Activated CD4-positive, alpha-beta T cell treated with anti-CD3 and anti-CD28 coated beads for 36 hours (primary cell): ENCODE measurements around the gene SPATA21. TPM values are rescaled to one million over a fixed set of nuclear protein-coding genes. Genes with fewer than 3 reads are reported as not detected.

ENCODE experiments used
- ATAC-seq: fragments of 200-7000 bp; cut with Tn5 transposase; one replicate; pipeline ENCODE4 v1.10.0; 2021; ENCODE audit warnings: mild to moderate bottlenecking, moderate library complexity
- CTCF ChIA-PET: fragments of 350-600 bp; sonication (Branson Sonifier 250); formaldehyde crosslinking; loops from one replicate; lab custom pipeline; 2021; ENCODE audit warnings: antibody characterized with exemption; lab: Charles Lee
- POLR2A ChIA-PET: fragments of 350-600 bp; sonication (Branson Sonifier 250); formaldehyde crosslinking; loops from one replicate; lab custom pipeline; 2021; ENCODE audit warnings: antibody characterized with exemption, inconsistent platforms; lab: Charles Lee
- DNase-seq: peaks from one replicate; pipeline ENCODE4 v3.0.0-alpha.2; 2020
- H3K27ac Mint-ChIP-seq: one replicate; pipeline ENCODE4 v1.8.0; 2021; ENCODE audit warnings: mixed read lengths
- H3K27me3 Mint-ChIP-seq: one replicate; pipeline ENCODE4 v1.8.0; 2021; ENCODE audit warnings: mixed read lengths
- H3K36me3 Mint-ChIP-seq: one replicate; pipeline ENCODE4 v1.8.0; 2021; ENCODE audit warnings: low read depth, mixed read lengths
- H3K4me1 Mint-ChIP-seq: one replicate; pipeline ENCODE4 v1.8.0; 2021; ENCODE audit warnings: mixed read lengths
- H3K4me3 Mint-ChIP-seq: one replicate; pipeline ENCODE4 v1.8.0; 2021; ENCODE audit warnings: mild to moderate bottlenecking, moderate library complexity, mixed read lengths
- H3K9me3 Mint-ChIP-seq: one replicate; pipeline ENCODE4 v1.8.0; 2021; ENCODE audit warnings: low read depth, mixed read lengths
- intact Hi-C, 2 experiments: fragments of 100-400 bp; cut with DNase I in 1 of 2; cut with micrococcal nuclease in 1 of 2; formaldehyde crosslinking; loops; one replicate each; pipeline versions ENCODE4 v1.14.2 to v1.15.1; 2022 to 2024; cut with DNase I, micrococcal nuclease
- total RNA-seq, 2 experiments: library from RNA; stranded (reverse); gene quantifications; one replicate each; pipeline ENCODE4 v1.2.3, GENCODE V29; 2021

SPATA21 gene
- total RNA-seq, 2 experiments from 2014 or later, result not detected

DNA sequence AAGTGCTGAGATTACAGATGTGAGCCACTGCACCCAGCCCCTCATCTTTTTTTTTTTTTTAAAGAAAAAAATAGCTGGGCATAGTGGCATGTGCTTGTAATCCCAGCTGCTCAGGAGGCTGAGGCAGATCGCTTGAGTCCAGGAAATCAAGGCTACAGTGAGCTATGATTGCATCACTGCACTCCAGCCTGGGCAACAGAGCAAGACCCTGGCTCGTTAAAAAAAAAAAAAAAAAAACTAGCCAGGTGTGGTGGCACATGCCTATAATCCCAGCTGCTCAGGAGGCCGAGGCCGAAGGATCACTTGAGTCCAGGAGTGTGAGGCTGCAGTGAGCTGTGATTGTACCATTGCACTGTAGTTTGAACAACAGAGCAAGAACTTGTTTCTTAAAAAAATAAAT, 56.4 kb downstream of the SPATA21 start:
- DNase-seq (no peak), ATAC-seq (no peak)
- POLR2A ChIA-PET, result interaction anchor here (1.5 kb wide), 1 partner anchor 13 kb away, joined by 4 read pairs; no protein-coding TSS in a partner anchor
- H3K27ac Mint-ChIP-seq, result no peak overlapping the region
- no peaks in the 10 kb centered on the region for H3K9me3 Mint-ChIP-seq
- no peak overlapping the region for H3K4me3 Mint-ChIP-seq
- no peaks in the 10 kb centered on the region for H3K27me3 Mint-ChIP-seq
- H3K36me3 Mint-ChIP-seq, result peaks cover 6% of the 10 kb centered on the region
- intact Hi-C loops, result no loop called here
- peaks cover 51% of the 10 kb centered on the region for H3K4me1 Mint-ChIP-seq
- CTCF ChIA-PET, result interaction anchor here (0.7 to 1.5 kb wide), 2 partner anchors 8 to 16 kb away, joined by 3 to 4 read pairs; no protein-coding TSS in a partner anchor

DNA sequence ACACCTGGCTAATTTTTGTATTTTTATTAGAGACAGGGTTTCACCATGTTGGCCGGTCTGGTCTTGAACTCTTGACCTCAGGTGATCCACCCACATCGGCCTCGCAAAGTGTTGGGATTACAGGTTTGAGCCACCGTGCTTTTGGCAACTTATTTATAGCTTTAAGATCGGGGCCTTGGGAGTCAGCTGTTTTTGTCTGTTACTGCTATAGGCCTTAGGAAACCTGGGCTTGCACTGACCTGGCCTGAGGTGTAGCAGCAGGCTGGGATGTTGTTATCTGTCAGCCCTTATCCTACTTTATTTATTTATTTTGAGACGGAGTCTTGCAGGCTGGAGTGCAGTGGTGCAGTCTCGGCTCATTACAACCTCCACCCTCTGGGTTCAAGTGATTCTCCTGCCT, 58.8 kb downstream of the SPATA21 start:
- POLR2A ChIA-PET, result no interaction called here
- no peak for ATAC-seq
- Mint-ChIP-seq H3K36me3 (peaks cover 11% of the 10 kb centered on the region), H3K27me3 (no peaks in the 10 kb centered on the region), H3K27ac (no peak overlapping the region), H3K9me3 (no peaks in the 10 kb centered on the region), H3K4me1 (peaks cover 55% of the 10 kb centered on the region), H3K4me3 (no peak overlapping the region)
- intact Hi-C loops, result no loop called here
- no peak for DNase-seq
- CTCF ChIA-PET, result interaction anchor here (0.7 kb wide), 1 partner anchor 142 kb away, joined by 3 read pairs; no protein-coding TSS in a partner anchor

DNA sequence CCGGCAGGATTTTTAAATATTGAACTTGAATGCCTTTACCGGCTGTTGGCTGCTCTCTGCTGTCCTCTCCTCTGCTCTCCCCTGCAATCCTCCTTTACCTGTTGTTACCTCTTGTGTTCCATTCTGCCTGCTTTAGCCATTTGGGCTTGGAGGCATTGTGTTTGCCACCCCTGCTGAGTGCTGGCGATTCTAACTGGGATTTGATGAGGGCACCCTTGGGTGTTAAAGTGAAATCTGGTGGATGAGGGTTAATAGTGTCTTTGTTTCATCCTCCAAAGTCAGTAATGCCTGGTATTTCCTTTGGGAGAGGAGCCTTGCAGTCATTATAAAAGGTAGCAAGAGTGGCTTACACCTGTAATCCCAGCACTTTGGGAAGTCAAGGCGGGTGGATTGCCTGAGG, 60.3 kb downstream of the SPATA21 start:
- ATAC-seq, result no peak
- Mint-ChIP-seq H3K9me3 (no peaks in the 10 kb centered on the region), H3K36me3 (peaks cover 18% of the 10 kb centered on the region), H3K4me1 (peaks cover 61% of the 10 kb centered on the region), H3K27ac (no peak overlapping the region), H3K27me3 (no peaks in the 10 kb centered on the region), H3K4me3 (no peak overlapping the region)
- ChIA-PET CTCF (interaction anchor here (0.7 kb wide), 1 partner anchor 61 kb away, joined by 3 read pairs; no protein-coding TSS in a partner anchor), POLR2A (no interaction called here)
- DNase-seq, result no peak
- intact Hi-C loops, result no loop called here

DNA sequence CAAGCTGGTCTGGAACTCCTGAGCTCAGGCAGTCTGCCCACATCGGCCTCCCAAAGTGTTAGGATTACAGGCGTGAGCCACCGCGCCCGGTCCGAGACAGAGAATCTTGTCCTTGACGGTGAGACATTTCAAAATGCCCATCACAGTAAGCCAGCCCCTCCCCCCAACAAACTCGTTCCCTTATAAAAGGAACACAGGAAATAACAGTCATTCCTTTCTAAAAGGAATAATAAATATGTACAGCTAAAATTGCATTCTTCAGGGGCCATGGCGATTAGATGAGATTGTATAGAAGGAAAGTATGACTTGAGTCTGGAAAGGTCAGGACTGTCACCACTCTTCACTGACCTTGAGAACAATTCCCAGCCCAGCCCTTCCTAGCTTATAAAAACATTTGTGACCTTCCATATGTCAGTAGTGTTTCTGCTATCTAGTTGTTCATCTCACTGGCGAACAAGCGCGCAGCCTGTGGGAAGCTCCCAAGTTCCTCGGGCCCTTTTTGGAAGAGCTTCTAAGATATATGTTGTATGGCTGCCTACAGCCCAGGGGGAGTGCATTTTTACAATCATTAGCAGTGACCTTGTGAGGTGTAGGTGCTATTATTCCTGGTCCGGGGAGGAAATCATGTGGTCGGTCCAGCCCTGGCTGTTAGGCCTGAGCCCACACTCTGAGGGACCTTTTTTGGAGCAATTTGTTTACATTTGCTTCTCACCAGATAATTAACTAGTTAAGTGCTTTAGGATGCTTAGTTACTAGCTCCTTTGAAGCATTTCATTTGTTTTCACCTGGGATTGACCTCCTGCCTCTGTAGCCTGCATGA, 61.5 kb downstream of the SPATA21 start:
- Mint-ChIP-seq H3K4me1 (peaks cover 68% of the 10 kb centered on the region), H3K27ac (peak overlapping the region; percentile 4), H3K9me3 (no peaks in the 10 kb centered on the region), H3K4me3 (no peak overlapping the region), H3K36me3 (peaks cover 20% of the 10 kb centered on the region), H3K27me3 (no peaks in the 10 kb centered on the region)
- CTCF ChIA-PET, result interaction anchor here (0.6 to 2.4 kb wide), 7 partner anchors 11 to 369 kb away, joined by 3 to 8 read pairs (median 4); partner anchors contain the start of genes FBXO42 and NECAP2
- ATAC-seq (no peak), DNase-seq (no peak)
- intact Hi-C loops, result no loop called here
- POLR2A ChIA-PET, result interaction anchor here (0.6 kb wide), 1 partner anchor 110 kb away, joined by 8 read pairs; no protein-coding TSS in a partner anchor

DNA sequence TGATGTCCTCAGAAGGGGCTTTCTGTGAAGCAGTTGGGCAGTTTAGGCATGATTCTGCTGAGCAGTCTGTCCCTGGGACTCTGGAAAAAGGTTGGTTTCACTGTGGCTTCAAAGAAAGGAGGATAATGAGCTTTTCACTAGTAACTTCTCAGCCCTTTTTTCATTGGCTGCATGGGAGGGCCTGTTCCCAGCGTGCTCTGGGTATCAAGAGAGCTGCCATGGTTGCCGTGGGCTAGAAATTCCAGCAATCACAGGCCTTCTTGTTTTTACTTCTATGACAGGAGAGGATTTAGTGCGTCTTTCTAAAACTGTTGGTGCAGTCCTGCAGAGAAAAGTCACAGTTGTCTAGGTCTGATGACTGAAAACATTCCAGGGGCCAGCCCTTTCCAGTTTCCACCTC, 63.0 kb downstream of the SPATA21 start:
- Mint-ChIP-seq H3K9me3 (no peaks in the 10 kb centered on the region), H3K4me3 (no peak overlapping the region), H3K27ac (peak overlapping the region; percentile 48), H3K4me1 (peaks cover 76% of the 10 kb centered on the region), H3K27me3 (no peaks in the 10 kb centered on the region), H3K36me3 (peaks cover 23% of the 10 kb centered on the region)
- intact Hi-C loops, result loop anchor here in 1 of 2 experiments (1.0 kb wide), 1 partner anchor 11 kb away; no protein-coding TSS in a partner anchor
- POLR2A ChIA-PET, result interaction anchor here (1.1 kb wide), 1 partner anchor 12 kb away, joined by 7 read pairs; no protein-coding TSS in a partner anchor
- CTCF ChIA-PET, result interaction anchor here (0.6 to 2.4 kb wide), 4 partner anchors 9 to 66 kb away, joined by 3 to 8 read pairs (median 6); partner anchors contain the start of genes FBXO42 and NECAP2
- ATAC-seq (no peak), DNase-seq (no peak)

DNA sequence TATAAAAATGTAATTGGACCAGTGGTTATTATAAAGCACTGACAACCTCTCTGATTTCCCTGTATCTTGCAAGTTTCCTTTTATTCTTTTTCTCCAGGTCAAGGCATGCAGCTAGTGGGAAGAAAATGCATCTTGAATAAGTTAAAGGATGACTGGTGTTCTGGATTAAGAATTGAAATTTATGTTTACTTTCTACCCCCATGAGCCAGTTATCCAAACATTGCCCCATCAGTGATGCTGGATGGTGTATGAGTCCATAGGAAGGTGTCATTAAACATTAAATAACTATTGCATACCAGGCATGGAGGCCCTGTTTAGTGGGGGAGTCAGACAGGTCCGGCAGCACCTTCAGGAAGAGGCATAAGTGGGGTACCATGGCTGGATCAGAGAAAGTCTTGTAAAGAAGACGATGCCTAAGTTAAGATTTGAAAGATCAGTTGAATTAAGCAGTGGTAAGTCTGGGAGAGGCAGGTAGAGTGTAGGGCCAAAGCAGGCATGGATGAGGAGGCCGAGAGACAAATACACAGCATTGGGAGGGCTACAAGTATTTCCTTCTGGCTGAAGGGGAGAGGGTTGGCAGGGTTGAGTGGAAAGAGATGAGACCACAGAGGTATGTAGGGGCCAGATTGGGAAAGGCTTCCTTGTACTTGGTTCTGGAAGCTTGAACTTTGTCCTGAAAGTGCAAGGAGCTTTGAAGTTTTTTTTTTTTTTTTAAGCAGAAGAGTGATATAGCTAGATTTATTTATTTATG, 64.5 kb downstream of the SPATA21 start:
- Mint-ChIP-seq H3K27me3 (no peaks in the 10 kb centered on the region), H3K4me1 (peaks cover 79% of the 10 kb centered on the region), H3K4me3 (no peak overlapping the region), H3K36me3 (peaks cover 33% of the 10 kb centered on the region), H3K27ac (peak overlapping the region; percentile 83), H3K9me3 (no peaks in the 10 kb centered on the region)
- ChIA-PET POLR2A (interaction anchor here (0.6 kb wide), 1 partner anchor 9 kb away, joined by 3 read pairs; no protein-coding TSS in a partner anchor), CTCF (interaction anchor here (1.4 kb wide), 2 partner anchors 9 kb away, joined by 4 to 5 read pairs; no protein-coding TSS in a partner anchor)
- intact Hi-C loops, result no loop called here
- DNase-seq (no peak), ATAC-seq (no peak)

DNA sequence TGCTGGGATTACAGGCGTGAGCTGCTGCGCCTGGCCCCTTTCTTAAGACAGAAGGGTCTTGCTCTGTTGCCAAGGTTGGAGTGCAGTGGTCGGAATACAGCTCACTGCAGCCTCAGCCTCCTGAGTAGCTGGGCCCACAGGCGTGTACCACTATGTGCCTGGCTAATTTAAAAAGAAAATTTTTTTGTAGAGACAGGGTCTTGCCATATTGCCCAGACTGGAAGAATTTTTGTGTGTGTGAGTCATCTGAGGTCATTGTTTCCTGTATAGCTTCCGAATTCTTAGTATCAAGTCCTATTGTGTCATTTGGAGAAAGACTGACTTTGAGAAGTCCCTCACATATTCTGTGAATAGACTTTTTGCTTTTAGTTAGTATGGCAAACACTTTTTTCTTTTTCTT, 65.5 kb downstream of the SPATA21 start:
- POLR2A ChIA-PET, result interaction anchor here (0.7 kb wide), 1 partner anchor 134 kb away, joined by 4 read pairs; no protein-coding TSS in a partner anchor
- CTCF ChIA-PET, result interaction anchor here (1.4 to 1.8 kb wide), 3 partner anchors 9 to 15 kb away, joined by 4 to 5 read pairs (median 5); no protein-coding TSS in a partner anchor
- peaks cover 73% of the 10 kb centered on the region for H3K4me1 Mint-ChIP-seq
- peak overlapping the region; percentile 83 for H3K27ac Mint-ChIP-seq
- ATAC-seq, result peak; percentile 11
- DNase-seq, result no peak
- peak overlapping the region; percentile 47 for H3K4me3 Mint-ChIP-seq
- H3K36me3 Mint-ChIP-seq, result peaks cover 33% of the 10 kb centered on the region
- no peaks in the 10 kb centered on the region for H3K27me3 Mint-ChIP-seq
- no peaks in the 10 kb centered on the region for H3K9me3 Mint-ChIP-seq
- intact Hi-C loops, result no loop called here

DNA sequence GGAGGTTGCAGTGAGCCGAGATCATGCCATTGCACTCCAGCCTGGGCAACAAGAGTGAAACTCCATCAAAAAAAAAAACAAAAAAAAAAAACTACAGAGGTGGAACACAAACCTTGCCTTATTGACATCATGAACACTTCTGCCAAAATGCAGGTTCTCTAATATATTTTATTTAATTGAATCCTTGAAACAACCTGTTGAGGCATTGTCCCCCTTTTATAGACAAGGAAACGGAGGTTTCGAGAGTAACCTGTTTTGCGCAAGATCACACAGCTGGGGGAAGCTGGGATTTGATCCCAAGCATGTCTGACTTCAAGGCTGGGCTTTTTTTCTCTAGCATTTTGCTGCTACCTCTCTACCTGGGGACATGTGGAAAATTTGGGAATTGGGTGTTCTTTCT, 67.4 kb downstream of the SPATA21 start:
- ChIA-PET POLR2A (interaction anchor here (0.9 kb wide), 1 partner anchor 14 kb away, joined by 3 read pairs; no protein-coding TSS in a partner anchor), CTCF (interaction anchor here (0.6 to 1.3 kb wide), 2 partner anchors 17 to 323 kb away, joined by 3 to 4 read pairs; no protein-coding TSS in a partner anchor)
- Mint-ChIP-seq H3K4me3 (peak overlapping the region; percentile 95), H3K36me3 (peaks cover 33% of the 10 kb centered on the region), H3K9me3 (no peaks in the 10 kb centered on the region), H3K27ac (peak overlapping the region; percentile 24), H3K27me3 (no peaks in the 10 kb centered on the region), H3K4me1 (peaks cover 59% of the 10 kb centered on the region)
- DNase-seq, result no peak
- intact Hi-C loops, result loop anchor here (2.0 to 10.0 kb wide), 4 partner anchors 19 to 685 kb away; partner anchors contain the start of genes CPLANE2 (in 1 of the 2), NBPF1 (in 1 of the 2) and SDHB (in 1 of the 2)
- no peak for ATAC-seq

DNA sequence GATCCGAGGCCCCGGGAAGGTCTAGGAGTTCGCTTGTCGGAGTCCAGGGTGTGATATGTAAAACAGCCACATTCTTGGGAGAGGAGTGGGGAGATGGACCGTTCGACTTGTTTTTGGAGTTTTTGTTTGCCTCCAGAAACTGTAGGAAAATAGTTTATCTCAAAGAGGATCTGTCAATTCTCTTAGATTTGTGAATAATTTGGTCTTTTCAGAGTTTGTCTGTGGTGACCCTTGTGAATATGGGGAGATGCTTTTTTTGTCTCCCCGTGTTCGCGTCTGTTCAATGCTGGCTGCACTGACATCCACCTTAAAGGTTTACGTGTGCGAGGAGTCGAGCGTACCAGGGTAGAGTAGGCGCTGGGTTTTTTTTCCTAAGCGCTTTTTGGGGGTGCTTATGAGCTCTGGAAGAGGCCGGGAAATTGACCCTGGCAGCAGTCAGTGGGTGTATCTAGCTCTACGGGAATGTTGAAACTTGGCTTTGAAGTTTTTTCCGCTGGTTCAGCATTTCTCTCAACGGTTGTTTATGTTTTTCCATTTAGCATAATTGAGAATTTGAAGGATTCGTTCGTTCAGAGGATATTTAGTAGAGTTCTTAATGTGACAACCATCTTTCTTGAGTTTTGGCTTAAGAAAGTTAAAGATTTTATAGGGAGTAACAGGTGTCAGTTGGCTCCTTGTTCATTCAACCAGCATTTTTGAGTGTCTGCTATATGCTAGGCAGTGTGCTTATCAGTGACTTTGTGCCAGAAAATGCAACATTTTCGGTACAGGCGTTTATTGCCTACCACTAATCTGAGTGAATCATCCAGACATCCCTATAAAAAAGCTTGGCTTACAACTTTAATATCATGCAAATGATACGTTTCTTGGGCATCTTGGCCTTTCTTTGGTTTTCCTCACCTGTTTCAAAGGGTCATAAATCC, 69.0 kb downstream of the SPATA21 start:
- ATAC-seq (no peak), DNase-seq (peak; percentile 30)
- intact Hi-C loops, result loop anchor here (1.0 to 10.0 kb wide), 18 partner anchors 16 to 751 kb away; partner anchors contain the start of genes CPLANE2 (in 2 of the 2), FBXO42 (in 2 of the 2), NBPF1 (in 2 of the 2) and NECAP2 (in 2 of the 2)
- H3K27me3 Mint-ChIP-seq, result no peaks in the 10 kb centered on the region
- peaks cover 24% of the 10 kb centered on the region for H3K36me3 Mint-ChIP-seq
- CTCF ChIA-PET, result interaction anchor here (0.7 to 8.5 kb wide), 4 partner anchors 15 to 253 kb away, joined by 3 to 76 read pairs (median 4); partner anchors contain the start of genes FBXO42 and NECAP2
- no peaks in the 10 kb centered on the region for H3K9me3 Mint-ChIP-seq
- POLR2A ChIA-PET, result interaction anchor here (0.5 to 1.8 kb wide), 17 partner anchors 12 to 579 kb away, joined by 3 to 9 read pairs (median 4); partner anchors contain the start of genes FBXO42 and NECAP2
- H3K4me1 Mint-ChIP-seq, result peaks cover 46% of the 10 kb centered on the region
- peak overlapping the region; percentile 95 for H3K4me3 Mint-ChIP-seq
- peak overlapping the region; percentile 99 for H3K27ac Mint-ChIP-seq
